ENCODE measurements around the gene PHF24.

DNA sequence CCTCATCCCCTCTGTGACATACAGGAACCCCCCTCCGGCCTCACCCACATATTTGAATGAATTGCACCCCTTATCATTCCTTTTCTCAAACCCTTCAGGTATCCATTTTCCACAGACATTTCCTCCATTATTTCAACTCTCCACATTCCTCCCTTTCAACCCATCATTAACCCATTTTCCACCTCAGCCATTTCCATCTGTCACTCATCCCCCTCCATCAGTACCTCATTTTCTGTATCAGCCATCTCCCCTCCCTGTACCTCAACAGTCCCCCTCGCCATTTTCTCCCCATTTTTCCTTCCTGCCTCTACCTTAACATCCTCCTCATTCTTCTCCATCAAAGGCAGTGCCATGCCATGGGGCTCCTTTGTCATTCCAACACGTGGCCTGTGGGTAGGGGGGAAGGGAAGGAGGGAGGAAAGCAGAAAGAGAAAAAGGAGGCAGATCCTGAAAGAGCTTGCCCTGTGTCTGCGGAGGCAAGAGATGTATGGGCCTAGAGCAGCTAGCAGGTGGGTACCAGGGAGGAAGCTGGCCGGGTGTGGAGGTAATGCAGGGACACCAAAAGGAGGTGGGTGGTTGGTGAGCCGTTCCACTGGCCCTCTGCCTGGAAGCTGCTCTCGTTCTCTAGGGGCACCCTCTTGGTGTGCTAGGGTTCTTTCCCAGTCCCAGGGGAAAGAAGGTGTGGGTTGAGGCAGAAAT lies 33.0 kb downstream of the PHF24 start:
- TF ChIP-seq NR3C1 (CRISPR knock-in tag; IDR thresholded peaks at IDR 0.05) (no peak), CHD4 (IDR thresholded peaks at IDR 0.05; ENCODE audit: borderline replicate concordance, low read length) (no peak), CTCF (CRISPR knock-in tag; IDR thresholded peaks at IDR 0.05) (no peak), HNRNPLL (IDR thresholded peaks at IDR 0.05; ENCODE audit: low read depth, low read length, poor library complexity, severe bottlenecking) (no peak), FOXC1 (CRISPR knock-in tag; IDR thresholded peaks at IDR 0.05; ENCODE audit: borderline replicate concordance) (no peak), PAWR (CRISPR knock-in tag; IDR thresholded peaks at IDR 0.05; ENCODE audit: borderline replicate concordance) (no peak), NFKB2 (CRISPR knock-in tag; IDR thresholded peaks at IDR 0.05; ENCODE audit: borderline replicate concordance) (no peak), EP300 (IDR thresholded peaks at IDR 0.05; ENCODE audit: low read depth in 2 of 2, low read length in 2 of 2) (no peak), EP300 (CRISPR knock-in tag; IDR thresholded peaks at IDR 0.05; ENCODE audit: borderline replicate concordance) (no peak), SP4 (CRISPR knock-in tag; IDR thresholded peaks at IDR 0.05) (no peak)
- TF ChIP-seq, protein P1, sequence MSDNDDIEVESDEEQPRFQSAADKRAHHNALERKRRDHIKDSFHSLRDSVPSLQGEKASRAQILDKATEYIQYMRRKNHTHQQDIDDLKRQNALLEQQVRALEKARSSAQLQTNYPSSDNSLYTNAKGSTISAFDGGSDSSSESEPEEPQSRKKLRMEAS (IDR thresholded peaks at IDR 0.05) = no peak
- TF ChIP-seq, protein P2, sequence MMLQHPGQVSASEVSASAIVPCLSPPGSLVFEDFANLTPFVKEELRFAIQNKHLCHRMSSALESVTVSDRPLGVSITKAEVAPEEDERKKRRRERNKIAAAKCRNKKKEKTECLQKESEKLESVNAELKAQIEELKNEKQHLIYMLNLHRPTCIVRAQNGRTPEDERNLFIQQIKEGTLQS (CRISPR knock-in tag; IDR thresholded peaks at IDR 0.05) = no peak
- TF ChIP-seq, protein P3, sequence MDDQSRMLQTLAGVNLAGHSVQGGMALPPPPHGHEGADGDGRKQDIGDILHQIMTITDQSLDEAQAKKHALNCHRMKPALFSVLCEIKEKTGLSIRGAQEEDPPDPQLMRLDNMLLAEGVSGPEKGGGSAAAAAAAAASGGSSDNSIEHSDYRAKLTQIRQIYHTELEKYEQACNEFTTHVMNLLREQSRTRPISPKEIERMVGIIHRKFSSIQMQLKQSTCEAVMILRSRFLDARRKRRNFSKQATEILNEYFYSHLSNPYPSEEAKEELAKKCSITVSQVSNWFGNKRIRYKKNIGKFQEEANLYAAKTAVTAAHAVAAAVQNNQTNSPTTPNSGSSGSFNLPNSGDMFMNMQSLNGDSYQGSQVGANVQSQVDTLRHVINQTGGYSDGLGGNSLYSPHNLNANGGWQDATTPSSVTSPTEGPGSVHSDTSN (CRISPR knock-in tag; IDR thresholded peaks at IDR 0.05; ENCODE audit: borderline replicate concordance) = no peak
